ENCODE data around the gene TTC12.

TTC12 gene

DNA sequence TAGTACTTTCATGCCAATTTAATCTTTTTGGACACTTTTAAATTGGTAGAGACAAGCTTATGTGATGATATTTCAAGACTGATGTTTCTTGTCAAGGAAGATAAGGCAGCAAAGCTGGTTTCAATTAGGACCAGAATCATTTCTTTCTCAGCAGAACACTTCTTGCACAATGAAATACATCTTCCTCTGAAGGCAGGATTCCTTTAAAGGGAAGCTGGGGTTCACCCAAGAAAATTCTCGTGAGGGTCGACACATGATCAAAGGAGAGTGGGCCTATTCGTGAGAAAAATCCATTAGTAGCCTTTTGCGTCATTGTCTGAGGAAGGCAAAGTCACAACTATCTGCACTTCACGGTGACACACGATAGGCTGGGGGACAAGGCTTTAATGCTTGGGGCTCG is 17.6 kb downstream of the TTC12 start:
- DNase-seq = no peak

DNA sequence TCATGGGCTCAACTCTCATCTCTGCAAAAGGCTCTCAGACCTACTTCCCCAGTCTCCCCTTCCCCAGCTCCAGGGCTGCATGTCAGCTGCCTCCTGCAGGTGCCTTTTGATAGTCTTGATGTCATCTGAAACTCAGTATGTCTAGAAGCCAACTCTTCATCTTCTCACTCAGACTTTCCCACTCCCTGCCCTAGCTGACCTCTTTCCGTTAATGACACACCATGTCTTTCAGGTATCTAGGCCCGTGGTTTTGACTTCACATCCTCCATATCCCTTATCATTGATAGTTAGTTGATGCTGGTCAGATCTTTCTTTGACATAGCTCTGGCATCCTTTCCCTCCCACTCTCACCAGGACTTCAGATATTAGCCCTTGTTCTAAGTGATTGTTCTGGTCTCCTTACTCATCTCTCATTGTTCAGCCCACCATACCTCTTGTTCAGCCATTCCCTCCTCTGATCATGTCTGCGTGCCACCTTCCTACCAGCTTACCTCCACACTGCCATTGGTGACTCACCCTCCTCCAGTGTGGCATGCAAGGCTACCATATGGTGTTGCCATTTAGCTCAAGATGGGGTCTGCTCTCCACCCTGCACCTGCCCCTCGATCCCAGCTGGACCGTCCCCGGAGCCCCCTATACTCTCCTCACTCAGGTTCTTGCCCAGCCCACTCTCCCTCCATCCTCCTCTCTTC is 18.4 kb downstream of the TTC12 start:
- DNase-seq = no peak

GRCh38 chr11:113334183-113334582 is 19.8 kb downstream of the TTC12 start:
- DNase-seq = no peak

DNA sequence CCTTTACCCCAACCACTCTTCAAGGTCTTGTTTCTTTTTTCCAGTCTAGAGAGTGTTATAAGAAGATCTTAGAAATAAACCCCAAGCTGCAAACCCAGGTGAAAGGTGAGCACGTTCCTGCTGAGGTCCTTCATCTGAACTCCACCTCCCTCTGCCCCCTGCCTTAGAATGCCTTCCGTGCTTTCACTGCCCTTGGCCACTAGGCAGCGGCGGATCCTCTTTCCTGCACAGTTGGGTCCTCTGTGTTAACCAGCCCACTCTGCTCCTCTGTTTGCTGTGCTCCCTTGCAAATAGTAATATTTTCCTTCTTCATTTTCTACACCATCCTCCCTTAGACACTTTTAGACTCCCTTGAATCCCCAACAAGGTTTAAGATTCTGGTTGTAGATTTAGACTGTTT is 24.3 kb downstream of the TTC12 start:
- DNase-seq = no peak

- no peak for DNase-seq
These were observed 25.7 kb downstream of the TTC12 start for GRCh38 chr11:113339929-113340589.

GRCh38 chr11:113341388-113342165 is 27.2 kb downstream of the TTC12 start:
- DNase-seq = no peak

GRCh38 chr11:113345978-113346377 is 31.6 kb downstream of the TTC12 start:
- no peak for DNase-seq

DNA sequence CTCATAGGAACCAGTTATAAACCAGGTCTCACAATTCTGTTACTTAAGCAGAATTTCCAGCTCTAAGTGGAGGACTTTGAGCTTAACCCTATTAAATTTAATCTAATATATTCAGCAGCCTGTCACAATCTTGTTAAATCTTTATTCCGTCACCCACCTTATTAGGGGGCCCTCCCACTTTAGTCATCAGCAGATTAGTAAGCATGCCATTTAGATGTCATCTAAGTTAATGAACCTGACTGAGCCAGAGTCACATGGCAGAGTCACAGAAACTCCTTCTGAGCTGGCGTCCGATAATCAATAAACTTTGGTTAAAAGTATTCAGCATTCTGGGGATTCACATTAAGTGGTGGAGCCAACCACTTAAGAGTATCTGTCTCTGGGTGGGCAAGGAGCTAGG is 35.1 kb downstream of the TTC12 start:
- DNase-seq = no peak

- DNase-seq = no peak
These were observed 36.1 kb downstream of the TTC12 start for GRCh38 chr11:113350336-113351067.

DNA sequence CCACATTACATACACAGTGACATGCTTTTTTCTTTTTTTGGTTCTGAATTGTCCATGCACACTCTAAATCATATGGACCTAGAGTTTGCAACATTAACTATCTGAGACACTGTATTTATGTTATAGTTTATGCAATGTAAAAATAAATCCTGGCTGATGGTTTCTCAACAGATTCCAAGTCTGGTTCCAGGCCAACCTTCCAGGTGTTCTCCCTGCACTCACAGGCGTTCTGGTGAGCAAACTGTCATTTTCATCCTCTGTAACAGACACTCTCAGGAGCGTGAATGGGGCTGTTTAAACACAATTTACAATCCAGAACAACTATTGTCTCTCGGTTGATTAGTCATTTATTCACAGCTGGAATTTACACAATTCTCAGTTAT is 36.7 kb downstream of the TTC12 start:
- no peak for DNase-seq

DNA sequence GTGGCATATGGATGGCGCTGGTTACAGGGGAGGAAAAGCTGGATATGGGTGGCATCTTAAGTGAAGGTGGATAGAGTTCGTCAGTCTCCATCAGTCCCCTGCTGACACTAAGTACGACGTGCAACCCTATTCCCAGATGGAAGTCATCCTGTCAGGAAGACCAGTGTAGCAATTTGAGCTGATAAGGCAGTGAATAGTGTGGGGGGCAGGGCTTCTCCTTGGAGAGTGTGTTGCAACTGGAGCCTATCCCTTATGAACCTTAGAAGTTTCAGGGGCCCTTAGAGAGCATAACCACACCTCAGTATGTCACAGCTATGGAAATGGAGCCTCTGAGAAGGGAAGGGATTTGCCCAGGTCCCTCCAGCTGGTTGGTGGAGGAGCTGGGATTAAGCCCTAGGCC is 37.1 kb downstream of the TTC12 start:
- DNase-seq = no peak

- no peak for DNase-seq
These were observed 41.8 kb downstream of the TTC12 start for GRCh38 chr11:113356203-113356602.

DNA sequence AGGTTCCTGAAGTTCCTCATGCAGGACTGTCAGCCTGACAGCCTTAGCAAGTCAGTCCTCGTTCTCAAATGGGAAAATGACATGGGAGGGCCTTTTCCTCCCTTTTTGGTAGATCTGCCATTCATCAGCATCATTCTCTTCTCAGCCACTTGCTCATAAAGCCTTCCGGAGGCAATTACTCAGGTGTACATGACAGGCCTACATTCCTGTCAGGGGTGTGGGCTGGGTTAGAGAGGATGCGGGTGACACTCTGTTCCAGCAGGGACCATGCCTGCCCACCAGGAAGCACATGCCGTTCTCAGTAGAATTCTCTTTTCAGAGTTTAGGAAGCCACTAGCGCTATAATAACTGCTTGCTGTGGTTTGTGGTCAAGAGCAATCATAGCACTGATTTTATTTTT is 49.0 kb downstream of the TTC12 start:
- DNase-seq = no peak

DNA sequence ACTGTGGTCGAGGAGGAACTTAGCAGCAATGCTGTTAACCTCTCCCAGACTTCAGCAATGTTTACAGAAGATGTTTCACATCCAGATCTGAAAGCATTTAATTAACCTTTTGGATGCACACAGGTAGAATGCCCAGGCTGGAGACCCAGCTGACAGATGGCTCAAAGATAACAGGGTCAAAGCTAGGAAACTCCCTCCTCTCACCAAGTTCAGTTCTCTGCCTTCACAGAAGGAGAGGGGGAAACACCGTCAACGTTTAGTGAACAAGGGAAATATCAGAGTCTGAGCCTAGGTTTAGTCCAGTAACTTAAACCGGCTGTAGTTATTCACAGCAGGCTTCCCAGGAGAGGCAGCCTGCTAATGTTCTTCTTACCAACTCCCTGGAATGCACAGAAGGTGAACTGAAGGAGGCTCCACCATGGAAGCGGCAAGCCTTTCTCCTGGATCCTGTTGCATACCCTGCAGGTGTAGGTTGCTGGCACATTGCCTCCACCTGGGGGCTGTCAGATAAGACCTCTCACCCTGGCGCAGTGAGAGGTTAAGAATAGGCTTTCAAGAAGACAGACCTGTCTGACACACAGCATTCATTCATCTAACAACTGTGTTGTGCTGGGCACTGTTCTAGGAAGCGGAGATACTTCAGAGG is 49.7 kb downstream of the TTC12 start:
- DNase-seq = no peak

GRCh38 chr11:113365895-113366294 is 51.5 kb downstream of the TTC12 start:
- no peak for DNase-seq

DNA sequence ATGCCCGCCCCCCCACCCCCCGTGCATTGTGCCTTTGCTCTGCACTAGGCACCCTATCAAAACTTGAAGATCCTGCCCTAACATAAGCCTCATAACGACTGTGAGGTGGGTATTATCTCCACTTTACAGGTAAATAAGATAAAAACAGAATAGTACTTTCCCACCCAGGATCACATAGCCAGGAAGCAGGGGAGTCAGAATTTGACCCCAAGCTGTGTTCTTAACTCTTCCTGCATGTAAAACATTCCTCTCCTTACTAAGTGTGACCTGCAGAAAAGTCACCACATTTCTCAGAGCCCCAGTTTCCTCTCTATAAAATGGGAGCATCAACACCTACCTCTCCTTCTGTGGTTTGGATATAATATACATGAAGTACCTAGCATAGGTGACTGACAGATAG is 55.0 kb downstream of the TTC12 start:
- no peak for DNase-seq

GRCh38 chr11:113370634-113371033 is 56.3 kb downstream of the TTC12 start:
- no peak for DNase-seq

DNA sequence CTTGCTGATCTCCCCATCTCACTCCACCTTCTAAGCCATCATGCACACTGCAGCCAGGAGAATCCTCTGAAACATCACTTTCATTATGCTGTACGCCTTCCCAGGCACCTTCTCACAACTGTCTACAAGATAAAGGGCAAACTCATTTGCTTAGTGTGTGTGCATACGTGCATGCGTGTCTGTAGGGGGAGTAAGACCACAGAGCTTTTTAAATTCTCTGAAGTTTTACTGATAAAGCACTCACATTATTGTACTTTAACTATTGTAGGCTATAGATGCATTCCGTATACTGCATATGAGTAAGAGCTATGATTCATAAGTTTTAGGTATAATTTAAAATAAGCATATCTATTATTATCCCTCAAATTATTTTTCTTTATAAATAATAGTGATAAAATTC is 57.9 kb downstream of the TTC12 start:
- no peak for DNase-seq

GRCh38 chr11:113373306-113373705 is 58.9 kb downstream of the TTC12 start:
- no peak for DNase-seq

DNA sequence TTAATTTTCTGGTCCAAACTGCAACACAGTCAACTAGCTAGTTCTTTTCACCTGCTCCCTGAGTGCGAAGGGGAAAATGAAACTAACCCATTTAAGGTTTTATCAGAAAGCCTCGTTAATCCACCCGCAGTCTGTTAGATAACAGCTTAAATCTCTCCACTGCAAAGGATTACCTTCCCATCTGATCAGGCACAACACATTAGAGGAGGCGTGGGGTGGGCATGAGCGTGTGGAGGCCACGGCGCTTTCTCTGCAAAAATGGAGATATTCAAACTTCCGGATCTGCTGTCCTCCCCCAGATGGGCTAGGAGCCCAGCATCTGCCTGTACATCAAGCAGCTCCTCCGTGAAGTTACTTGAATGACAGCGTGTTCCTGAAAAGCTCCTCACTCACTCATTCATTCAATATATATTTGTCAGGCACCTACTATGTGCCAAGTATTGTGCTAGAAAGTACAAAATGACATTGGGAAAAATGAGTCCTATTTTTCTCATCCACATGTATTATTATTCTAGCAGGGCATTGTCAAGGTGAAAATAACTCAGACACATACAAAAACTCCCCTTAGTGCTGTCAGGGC is 59.7 kb downstream of the TTC12 start:
- no peak for DNase-seq

DNA sequence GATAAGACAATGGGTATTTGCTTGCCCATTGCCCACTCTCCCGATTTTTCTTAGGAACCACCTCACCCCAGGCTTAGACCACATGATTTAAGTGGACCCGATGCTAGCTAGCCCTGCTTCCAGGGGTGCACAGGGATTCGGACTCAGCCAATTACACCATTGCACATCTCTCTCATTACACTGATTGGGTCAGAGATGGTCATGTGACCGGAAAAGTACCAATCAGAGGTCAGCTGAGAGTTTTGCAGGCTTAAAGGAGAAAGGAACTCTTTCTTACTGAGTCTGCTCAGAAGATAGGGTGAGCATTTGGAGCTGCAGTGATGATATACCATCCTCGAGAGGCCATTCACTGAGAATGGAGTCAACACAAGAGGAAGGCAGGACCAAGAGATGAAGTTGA is 61.0 kb downstream of the TTC12 start:
- DNase-seq = no peak

DNA sequence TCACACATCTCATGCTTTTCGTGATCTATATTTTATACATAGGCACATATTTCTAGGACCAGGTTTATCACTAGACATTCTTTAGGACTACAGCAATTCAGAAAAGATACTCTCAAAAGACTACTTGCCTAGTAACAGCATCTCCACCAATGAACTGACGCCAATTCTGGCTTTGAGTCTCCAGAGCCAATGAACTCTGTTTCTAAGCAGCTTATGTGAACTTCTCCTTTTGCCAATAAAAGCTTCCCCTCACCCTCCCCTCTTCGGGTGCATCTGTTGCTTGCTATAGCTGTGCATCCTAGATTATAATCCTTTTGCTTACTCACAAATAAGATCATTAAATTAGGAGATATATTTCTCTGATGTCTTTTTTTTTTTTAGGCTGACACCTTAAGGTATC is 61.8 kb downstream of the TTC12 start:
- DNase-seq = no peak
